Liver (tissue), 9 donors: ENCODE data around the gene PPP1R18. TPM values are rescaled to one million over a fixed set of nuclear protein-coding genes. Genes with fewer than 3 reads are reported as not detected.
"Not testable (repeated sequence)": the region's sequence is repeated elsewhere in the genome, so short reads cannot be mapped to it uniquely, and the experiment has no call there.

ENCODE experiments used
- DNase-seq: peaks from one replicate; pipeline ENCODE4 v3.0.0-alpha.2; 2017; ENCODE audit warnings: low spot score
- H3K27ac ChIP-seq, 2 donors: one replicate each; pipeline ENCODE4 v1.7.0; 2013; ENCODE audit warnings: inconsistent platforms in 2 of 2, low read length in 2 of 2, control low read depth in 1 of 2, low read depth in 1 of 2, mild to moderate bottlenecking in 1 of 2
- H3K27me3 ChIP-seq, 4 donors: one replicate each; pipeline versions ENCODE4 v1.6.1 to v1.7.0; 2013; ENCODE audit warnings: low read length in 3 of 4, inconsistent platforms in 1 of 4, mild to moderate bottlenecking in 1 of 4, moderate library complexity in 1 of 4; ENCODE audit not compliant: control insufficient read depth in 4 of 4, insufficient read depth in 4 of 4
- H3K36me3 ChIP-seq, 4 donors: one replicate each; pipeline versions ENCODE4 v1.6.1 to v1.7.0; 2013; ENCODE audit warnings: low read length in 3 of 4, mild to moderate bottlenecking in 3 of 4, low read depth in 1 of 4, moderate library complexity in 1 of 4; ENCODE audit not compliant: control insufficient read depth in 4 of 4, insufficient read depth in 3 of 4
- H3K4me1 ChIP-seq, 4 donors: one replicate each; pipeline versions ENCODE4 v1.6.1 to v1.7.0; 2013; ENCODE audit warnings: low read length in 3 of 4, mild to moderate bottlenecking in 3 of 4, moderate library complexity in 1 of 4; ENCODE audit not compliant: control insufficient read depth in 4 of 4, insufficient read depth in 4 of 4
- H3K4me3 ChIP-seq, 3 donors: one replicate each; pipeline versions ENCODE4 v1.6.1 to v1.7.0; 2013; ENCODE audit warnings: low read length in 3 of 3, control low read depth in 1 of 3, low read depth in 1 of 3, mild to moderate bottlenecking in 1 of 3
- H3K9ac ChIP-seq, 2 donors: one replicate each; pipeline ENCODE4 v1.7.0; 2013; ENCODE audit warnings: low read length in 2 of 2, mild to moderate bottlenecking in 2 of 2, moderate library complexity in 2 of 2, control low read depth in 1 of 2, low read depth in 1 of 2
- H3K9me3 ChIP-seq, 4 donors: one replicate each; pipeline versions ENCODE4 v1.6.1 to v1.7.0; 2013; ENCODE audit warnings: low read length in 3 of 4; ENCODE audit not compliant: control insufficient read depth in 4 of 4
- EGR1 ChIP-seq, 2 donors: IDR thresholded peaks; 2 replicates each; pipeline ENCODE4 v1.6.1; 2016 to 2018; ENCODE audit warnings: antibody characterized with exemption in 2 of 2, low read depth in 2 of 2
- FOXA1 ChIP-seq: IDR thresholded peaks from 2 replicates; pipeline ENCODE4 v1.6.1; 2016; ENCODE audit warnings: antibody characterized with exemption
- GABPA ChIP-seq, 2 donors: IDR thresholded peaks in 1 of 2; conservative IDR thresholded peaks in 1 of 2; 2 replicates each; pipeline ENCODE4 v1.6.1; 2016; ENCODE audit warnings: antibody characterized with exemption in 2 of 2, mild to moderate bottlenecking in 1 of 2, moderate library complexity in 1 of 2
- HNF4A ChIP-seq, 2 donors: conservative IDR thresholded peaks; 2 replicates each; pipeline ENCODE4 v1.6.1; 2016; ENCODE audit warnings: antibody characterized with exemption in 2 of 2, mild to moderate bottlenecking in 2 of 2
- HNF4G ChIP-seq: IDR thresholded peaks from 2 replicates; pipeline ENCODE4 v1.6.1; 2016; ENCODE audit warnings: antibody characterized with exemption
- JUND ChIP-seq, 2 donors: IDR thresholded peaks; 2 replicates each; pipeline ENCODE4 v1.6.1; 2016; ENCODE audit warnings: antibody characterized with exemption in 2 of 2
- NR2F2 ChIP-seq: IDR thresholded peaks from 2 replicates; pipeline ENCODE4 v1.6.1; 2016; ENCODE audit warnings: antibody characterized with exemption
- RAD21 ChIP-seq, 2 donors: IDR thresholded peaks; 2 replicates each; pipeline ENCODE4 v1.6.1; 2016; ENCODE audit warnings: antibody characterized with exemption in 2 of 2, mild to moderate bottlenecking in 2 of 2
- RXRA ChIP-seq, 2 donors: IDR thresholded peaks; 2 replicates each; pipeline ENCODE4 v1.6.1; 2017 to 2018; ENCODE audit warnings: antibody characterized with exemption in 2 of 2, mild to moderate bottlenecking in 1 of 2
- SP1 ChIP-seq: IDR thresholded peaks from 2 replicates; pipeline ENCODE4 v1.6.1; 2018; ENCODE audit warnings: antibody characterized with exemption, mild to moderate bottlenecking
- TAF1 ChIP-seq: conservative IDR thresholded peaks from 2 replicates; pipeline ENCODE4 v1.6.1; 2016; ENCODE audit warnings: antibody characterized with exemption, mild to moderate bottlenecking
- YY1 ChIP-seq: IDR thresholded peaks from 2 replicates; pipeline ENCODE4 v1.6.1; 2016; ENCODE audit warnings: antibody characterized with exemption, mild to moderate bottlenecking
- WGBS: extraction: QIAGEN DNeasy Blood & Tissue Kit; methylation state at CpG from one replicate; pipeline ENCODE4 v1.1.7; 2013; 5-methylcytosine and 5-hydroxymethylcytosine counted together
- polyA plus RNA-seq, 2 donors: library from polyadenylated mRNA; stranded (reverse) in 1 of 2; unstranded in 1 of 2; fragments of 200-250 nt in 1 of 2; fragments of >200 nt in 1 of 2; fragmentation: Nextera tagmentation in 1 of 2; extraction: Ambion mirVana in 1 of 2; gene quantifications; one replicate each; pipeline versions ENCODE4 v1.2.1 to v1.2.3, GENCODE V29; 2013 to 2015
- total RNA-seq, 2 donors: library from RNA; depleted of rRNA; stranded (reverse); fragments of >200 nt; gene quantifications; one replicate each; pipeline ENCODE4 v1.2.3, GENCODE V29; 2014
- TF ChIP-seq, protein P1 (sequence below): IDR thresholded peaks from 2 replicates; pipeline ENCODE4 v1.6.1; 2016; ENCODE audit warnings: antibody characterized with exemption, mild to moderate bottlenecking
- TF ChIP-seq, protein P2 (sequence below): IDR thresholded peaks from 2 replicates; pipeline ENCODE4 v1.6.1; 2016; ENCODE audit warnings: antibody characterized with exemption
- TF ChIP-seq, protein P3 (sequence below): fragments of 150-350 bp; IDR thresholded peaks from 2 replicates; pipeline ENCODE4 v1.5.1; 2017; ENCODE audit warnings: improper control_type of control experiment, low read depth, low read length; ENCODE audit not compliant: missing input control
- TF ChIP-seq, protein P4 (sequence below): IDR thresholded peaks from 2 replicates; pipeline ENCODE4 v1.6.1; 2016; ENCODE audit warnings: antibody characterized with exemption
- TF ChIP-seq, protein P5 (sequence below): IDR thresholded peaks from 2 replicates; pipeline ENCODE4 v1.6.1; 2016; ENCODE audit warnings: antibody characterized with exemption
- donor health status: healthy.
- donor health status: healthy.
- donor health status: healthy.
- donor health status: healthy.
- donor health status: healthy.

The PPP1R18 gene
- total and polyA plus RNA-seq, 4 donors, result 7.4 to 17.4 (median 11.5) TPM

DNA sequence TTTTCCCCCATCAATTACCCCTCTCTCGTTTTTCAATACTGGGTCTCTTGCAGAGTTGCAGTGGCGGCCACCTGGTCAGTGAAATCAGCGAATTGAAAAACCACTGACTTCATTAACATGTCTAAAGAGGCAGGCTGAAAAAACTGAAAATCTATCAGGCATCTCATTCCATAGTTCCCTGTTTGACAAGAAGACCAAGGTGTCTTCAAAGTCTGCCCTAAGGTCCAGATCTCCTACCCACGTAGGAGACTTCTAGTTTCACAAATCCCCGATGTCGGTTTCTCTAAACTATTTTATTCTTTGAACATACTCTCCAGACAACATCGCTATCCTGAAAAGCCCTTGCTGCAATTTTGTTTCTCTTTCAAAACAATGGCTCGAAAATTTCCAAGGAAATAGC lies 32.9 kb upstream of the PPP1R18 start:
- H3K27ac ChIP-seq, result peak overlapping the region; percentile 90 to 96
- no peak for TF ChIP-seq EGR1 (IDR thresholded peaks at IDR 0.05; ENCODE audit: low read depth in 2 of 2)
- TF ChIP-seq, protein P1, sequence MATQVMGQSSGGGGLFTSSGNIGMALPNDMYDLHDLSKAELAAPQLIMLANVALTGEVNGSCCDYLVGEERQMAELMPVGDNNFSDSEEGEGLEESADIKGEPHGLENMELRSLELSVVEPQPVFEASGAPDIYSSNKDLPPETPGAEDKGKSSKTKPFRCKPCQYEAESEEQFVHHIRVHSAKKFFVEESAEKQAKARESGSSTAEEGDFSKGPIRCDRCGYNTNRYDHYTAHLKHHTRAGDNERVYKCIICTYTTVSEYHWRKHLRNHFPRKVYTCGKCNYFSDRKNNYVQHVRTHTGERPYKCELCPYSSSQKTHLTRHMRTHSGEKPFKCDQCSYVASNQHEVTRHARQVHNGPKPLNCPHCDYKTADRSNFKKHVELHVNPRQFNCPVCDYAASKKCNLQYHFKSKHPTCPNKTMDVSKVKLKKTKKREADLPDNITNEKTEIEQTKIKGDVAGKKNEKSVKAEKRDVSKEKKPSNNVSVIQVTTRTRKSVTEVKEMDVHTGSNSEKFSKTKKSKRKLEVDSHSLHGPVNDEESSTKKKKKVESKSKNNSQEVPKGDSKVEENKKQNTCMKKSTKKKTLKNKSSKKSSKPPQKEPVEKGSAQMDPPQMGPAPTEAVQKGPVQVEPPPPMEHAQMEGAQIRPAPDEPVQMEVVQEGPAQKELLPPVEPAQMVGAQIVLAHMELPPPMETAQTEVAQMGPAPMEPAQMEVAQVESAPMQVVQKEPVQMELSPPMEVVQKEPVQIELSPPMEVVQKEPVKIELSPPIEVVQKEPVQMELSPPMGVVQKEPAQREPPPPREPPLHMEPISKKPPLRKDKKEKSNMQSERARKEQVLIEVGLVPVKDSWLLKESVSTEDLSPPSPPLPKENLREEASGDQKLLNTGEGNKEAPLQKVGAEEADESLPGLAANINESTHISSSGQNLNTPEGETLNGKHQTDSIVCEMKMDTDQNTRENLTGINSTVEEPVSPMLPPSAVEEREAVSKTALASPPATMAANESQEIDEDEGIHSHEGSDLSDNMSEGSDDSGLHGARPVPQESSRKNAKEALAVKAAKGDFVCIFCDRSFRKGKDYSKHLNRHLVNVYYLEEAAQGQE, result no peak
- no peak for TF ChIP-seq HNF4G
- no peak for TF ChIP-seq FOXA1
- peak overlapping the region in 2 of 3 donors; percentile 51 to 94 for H3K4me3 ChIP-seq
- no peaks in the 10 kb centered on the region for H3K27me3 ChIP-seq
- H3K9me3 ChIP-seq, result no peaks in the 10 kb centered on the region
- H3K36me3 ChIP-seq, result peaks cover 6 to 17% (median 13%) of the 10 kb centered on the region in 4 donors
- H3K4me1 ChIP-seq, result peaks cover 4 to 38% (median 31%) of the 10 kb centered on the region in 4 donors
- 40% methylated on average over 8 of the region's 8 CpGs for WGBS
- peak overlapping the region in 1 of 2 donors; percentile 41 for H3K9ac ChIP-seq
- DNase-seq, result no peak

DNA sequence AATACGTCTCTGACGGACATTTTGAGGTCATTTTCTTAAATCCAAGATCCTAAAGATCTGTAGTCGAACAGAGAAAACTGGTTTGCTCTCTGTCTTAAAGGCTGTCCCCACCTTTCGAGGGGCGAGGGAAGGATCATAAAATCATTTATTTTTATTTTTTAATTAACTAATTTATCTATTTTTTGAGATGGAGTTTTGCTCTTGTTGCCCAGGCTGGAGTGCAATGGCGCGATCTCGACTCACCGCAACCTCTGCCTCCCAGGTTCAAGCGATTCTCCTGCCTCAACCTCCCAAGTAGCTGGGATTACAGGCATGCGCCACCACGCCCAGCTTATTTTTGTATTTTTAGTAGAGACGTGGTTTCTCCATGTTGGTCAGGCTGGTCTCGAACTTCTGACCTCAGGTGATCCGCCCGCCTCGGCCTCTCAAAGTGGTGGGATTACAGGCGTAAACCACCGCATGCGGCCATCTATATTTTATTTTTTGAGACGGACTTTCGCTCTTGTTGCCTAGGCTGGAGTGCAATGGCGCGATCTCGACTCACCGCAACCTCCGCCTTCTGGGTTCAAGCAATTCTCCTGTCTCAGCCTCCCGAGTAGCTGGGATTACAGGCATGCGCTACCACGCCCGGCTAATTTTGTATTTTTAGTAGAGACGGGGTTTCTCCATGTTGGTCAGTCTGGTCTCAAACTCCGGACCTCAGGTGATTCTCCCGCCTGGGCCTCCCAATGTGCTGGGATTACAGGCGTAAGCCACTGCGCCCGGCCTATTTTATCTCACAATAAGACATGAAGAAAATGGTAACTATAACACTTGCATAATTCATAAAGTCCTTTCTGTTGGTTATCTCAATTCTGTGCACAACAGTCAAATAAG lies 31.6 kb upstream of the PPP1R18 start:
- Histone ChIP-seq H3K27ac (peak overlapping the region; percentile 58 to 87), H3K4me3 (peak overlapping the region; percentile 19 to 46 (median 42)), H3K36me3 (peaks cover 0 to 17% (median 15%) of the 10 kb centered on the region in 4 donors), H3K9ac (peak overlapping the region in 1 of 2 donors; percentile 62), H3K4me1 (peaks cover 4 to 30% (median 26%) of the 10 kb centered on the region in 4 donors)
- DNase-seq, H3K9me3 ChIP-seq, H3K27me3 ChIP-seq: not testable (repeated sequence)
- TF ChIP-seq TAF1, result peak; percentile 70
- TF ChIP-seq JUND (IDR thresholded peaks at IDR 0.05), result peak in 1 of 2 donors; percentile 11
- TF ChIP-seq YY1, result peak; percentile 71
- WGBS, result 81% methylated on average over 37 of the region's 37 CpGs

DNA sequence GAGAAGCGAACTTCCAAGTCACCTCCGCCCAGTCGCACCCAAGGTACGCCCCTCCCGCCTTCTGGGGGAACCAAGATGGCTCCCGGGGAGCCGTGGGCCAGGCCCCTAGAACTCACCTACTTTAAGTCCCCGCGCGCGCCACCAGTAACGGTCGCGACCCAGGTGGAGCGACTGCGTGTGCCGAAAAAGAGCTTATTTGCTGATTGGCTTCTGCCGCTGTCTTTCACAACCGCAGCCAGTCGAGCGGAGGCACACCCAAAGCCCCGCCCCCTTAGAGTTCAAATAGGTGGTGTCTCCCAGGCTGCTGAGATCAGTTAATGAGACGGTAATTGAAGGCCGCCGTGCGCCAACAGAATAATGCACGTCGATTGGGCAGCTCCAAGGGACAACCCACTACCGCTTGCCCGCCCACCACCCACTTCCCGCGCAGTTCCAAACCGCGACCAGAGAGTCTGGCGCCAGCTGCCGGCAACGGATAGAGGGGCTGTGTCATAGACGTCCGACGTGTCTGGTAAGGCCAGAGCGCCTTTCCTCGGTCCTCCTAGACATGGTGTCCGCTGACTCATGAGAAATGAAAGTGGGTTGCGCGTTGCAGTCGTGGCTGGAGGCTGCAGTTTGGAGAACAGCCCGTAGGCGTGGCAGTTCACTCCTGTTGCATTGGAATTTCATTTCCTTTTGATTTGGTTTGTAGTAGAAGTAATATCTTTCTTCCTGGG lies 30.8 kb upstream of the PPP1R18 start, which contains the start of gene MDC1:
Gene MDC1 (minus strand): TSS at position 153 of the 716 bp plus-strand sequence. CDS start 2,106 bp downstream, outside the sequence.
- Histone ChIP-seq H3K9ac (peak within 1 kb of the TSS; percentile 62 to 68), H3K27ac (peak within 1 kb of the TSS; percentile 78 to 90), H3K9me3 (no peaks in the 10 kb centered on the region), H3K4me1 (peaks cover 4 to 22% (median 18%) of the 10 kb centered on the region in 4 donors), H3K27me3 (no peaks in the 10 kb centered on the region), H3K4me3 (peak within 1 kb of the TSS; percentile 65 to 75 (median 67)), H3K36me3 (peaks cover 2 to 19% (median 18%) of the 10 kb centered on the region in 4 donors)
- DNase-seq, result peak; percentile 97
- WGBS, result under 1% methylated on average over 48 of the region's 48 CpGs
- TF ChIP-seq HNF4A (conservative IDR thresholded peaks at IDR 0.05), result peak; percentile 33 to 60
- TF ChIP-seq RXRA (IDR thresholded peaks at IDR 0.05), result peak; percentile 75 to 84
- peak; percentile 94 for TF ChIP-seq TAF1
- TF ChIP-seq HNF4G, result peak; percentile 22
- peak; percentile 81 for TF ChIP-seq NR2F2
- TF ChIP-seq, protein P2, sequence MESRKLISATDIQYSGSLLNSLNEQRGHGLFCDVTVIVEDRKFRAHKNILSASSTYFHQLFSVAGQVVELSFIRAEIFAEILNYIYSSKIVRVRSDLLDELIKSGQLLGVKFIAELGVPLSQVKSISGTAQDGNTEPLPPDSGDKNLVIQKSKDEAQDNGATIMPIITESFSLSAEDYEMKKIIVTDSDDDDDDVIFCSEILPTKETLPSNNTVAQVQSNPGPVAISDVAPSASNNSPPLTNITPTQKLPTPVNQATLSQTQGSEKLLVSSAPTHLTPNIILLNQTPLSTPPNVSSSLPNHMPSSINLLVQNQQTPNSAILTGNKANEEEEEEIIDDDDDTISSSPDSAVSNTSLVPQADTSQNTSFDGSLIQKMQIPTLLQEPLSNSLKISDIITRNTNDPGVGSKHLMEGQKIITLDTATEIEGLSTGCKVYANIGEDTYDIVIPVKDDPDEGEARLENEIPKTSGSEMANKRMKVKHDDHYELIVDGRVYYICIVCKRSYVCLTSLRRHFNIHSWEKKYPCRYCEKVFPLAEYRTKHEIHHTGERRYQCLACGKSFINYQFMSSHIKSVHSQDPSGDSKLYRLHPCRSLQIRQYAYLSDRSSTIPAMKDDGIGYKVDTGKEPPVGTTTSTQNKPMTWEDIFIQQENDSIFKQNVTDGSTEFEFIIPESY, result peak; percentile 97
- TF ChIP-seq SP1, result peak; percentile 96
- TF ChIP-seq, protein P3, sequence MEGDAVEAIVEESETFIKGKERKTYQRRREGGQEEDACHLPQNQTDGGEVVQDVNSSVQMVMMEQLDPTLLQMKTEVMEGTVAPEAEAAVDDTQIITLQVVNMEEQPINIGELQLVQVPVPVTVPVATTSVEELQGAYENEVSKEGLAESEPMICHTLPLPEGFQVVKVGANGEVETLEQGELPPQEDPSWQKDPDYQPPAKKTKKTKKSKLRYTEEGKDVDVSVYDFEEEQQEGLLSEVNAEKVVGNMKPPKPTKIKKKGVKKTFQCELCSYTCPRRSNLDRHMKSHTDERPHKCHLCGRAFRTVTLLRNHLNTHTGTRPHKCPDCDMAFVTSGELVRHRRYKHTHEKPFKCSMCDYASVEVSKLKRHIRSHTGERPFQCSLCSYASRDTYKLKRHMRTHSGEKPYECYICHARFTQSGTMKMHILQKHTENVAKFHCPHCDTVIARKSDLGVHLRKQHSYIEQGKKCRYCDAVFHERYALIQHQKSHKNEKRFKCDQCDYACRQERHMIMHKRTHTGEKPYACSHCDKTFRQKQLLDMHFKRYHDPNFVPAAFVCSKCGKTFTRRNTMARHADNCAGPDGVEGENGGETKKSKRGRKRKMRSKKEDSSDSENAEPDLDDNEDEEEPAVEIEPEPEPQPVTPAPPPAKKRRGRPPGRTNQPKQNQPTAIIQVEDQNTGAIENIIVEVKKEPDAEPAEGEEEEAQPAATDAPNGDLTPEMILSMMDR, result peak; percentile 59
- TF ChIP-seq GABPA (IDR thresholded peaks at IDR 0.05 in 1 of 2, conservative IDR thresholded peaks at IDR 0.05 in 1 of 2), result peak; percentile 37 to 80
- TF ChIP-seq, protein P4, sequence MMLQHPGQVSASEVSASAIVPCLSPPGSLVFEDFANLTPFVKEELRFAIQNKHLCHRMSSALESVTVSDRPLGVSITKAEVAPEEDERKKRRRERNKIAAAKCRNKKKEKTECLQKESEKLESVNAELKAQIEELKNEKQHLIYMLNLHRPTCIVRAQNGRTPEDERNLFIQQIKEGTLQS, result peak; percentile 77
- TF ChIP-seq, protein P5, sequence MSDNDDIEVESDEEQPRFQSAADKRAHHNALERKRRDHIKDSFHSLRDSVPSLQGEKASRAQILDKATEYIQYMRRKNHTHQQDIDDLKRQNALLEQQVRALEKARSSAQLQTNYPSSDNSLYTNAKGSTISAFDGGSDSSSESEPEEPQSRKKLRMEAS, result peak; percentile 87
- peak in 1 of 2 donors; percentile 76 for TF ChIP-seq EGR1 (IDR thresholded peaks at IDR 0.05; ENCODE audit: low read depth in 2 of 2)
- TF ChIP-seq RAD21 (IDR thresholded peaks at IDR 0.05), result peak; percentile 47 to 68
- peak; percentile 73 for TF ChIP-seq FOXA1
- TF ChIP-seq JUND (IDR thresholded peaks at IDR 0.05), result peak; percentile 87 to 89
- peak; percentile 98 for TF ChIP-seq YY1
